SU-DHL-6 (cell line): ENCODE results near the gene MARVELD3.

Experiments
- H2AFZ ChIP-seq: fragments of 200-600 bp; sonication (generic); 2 replicates; pipeline ENCODE4 v1.6.1; 2014; ENCODE audit warnings: low read depth, mild to moderate bottlenecking, moderate library complexity, mixed read lengths, antibody characterized with exemption, low read length; ENCODE audit not compliant: severe bottlenecking
- H3F3A ChIP-seq: fragments of 200-600 bp; shearing (Covaris generic); 2 replicates; pipeline ENCODE4 v1.6.0; 2016; ENCODE audit warnings: antibody characterized with exemption, mild to moderate bottlenecking; ENCODE audit not compliant: insufficient read depth
- H3K27ac ChIP-seq: fragments of 200-600 bp; sonication (generic); 2 replicates; pipeline ENCODE4 v1.5.1; 2016; ENCODE audit warnings: low read depth, mild to moderate bottlenecking, low read length, moderate library complexity, mixed read lengths
- H3K27me3 ChIP-seq: fragments of 200-600 bp; sonication (generic), shearing (Covaris generic); 2 replicates; pipeline ENCODE4 v1.6.0; 2014; ENCODE audit warnings: mild to moderate bottlenecking, low read length
- H3K36me3 ChIP-seq: fragments of 200-600 bp; sonication (generic); 2 replicates; pipeline ENCODE4 v1.6.1; 2014; ENCODE audit warnings: mild to moderate bottlenecking, low read length, mixed read lengths
- H3K4me2 ChIP-seq: fragments of 300-600, 200-600 bp; shearing (Covaris generic), sonication (generic); 2 replicates; pipeline ENCODE4 v1.6.0; 2014; ENCODE audit warnings: low read length, low read depth, mild to moderate bottlenecking; ENCODE audit not compliant: poor library complexity, severe bottlenecking
- H3K4me3 ChIP-seq: fragments of 200-600 bp; sonication (generic); 2 replicates; pipeline ENCODE4 v1.5.1; 2014; ENCODE audit warnings: antibody characterized with exemption, low read length, mild to moderate bottlenecking, mixed read lengths; ENCODE audit not compliant: insufficient read depth, poor library complexity, severe bottlenecking
- H3K79me2 ChIP-seq: fragments of 200-600 bp; sonication (generic); 2 replicates; pipeline ENCODE4 v1.6.1; 2014; ENCODE audit warnings: mild to moderate bottlenecking, low read length, moderate library complexity; ENCODE audit not compliant: insufficient read depth
- H3K9ac ChIP-seq: fragments of 200-600 bp; sonication (generic); 2 replicates; pipeline ENCODE4 v1.7.0; 2014; ENCODE audit warnings: mild to moderate bottlenecking, low read length
- H3K9me2 ChIP-seq: fragments of 200-600 bp; sonication (generic); replicated peaks from 2 replicates; pipeline ENCODE4 v1.6.1; 2014; ENCODE audit warnings: low read length; ENCODE audit not compliant: insufficient read depth
- H3K9me3 ChIP-seq: fragments of 200-600 bp; sonication (generic); 2 replicates; pipeline ENCODE4 v1.6.1; 2014; ENCODE audit warnings: low read length, mixed read lengths; ENCODE audit not compliant: insufficient read depth
- H4K20me1 ChIP-seq: fragments of 200-600 bp; sonication (generic); 2 replicates; pipeline ENCODE4 v1.6.1; 2014; ENCODE audit warnings: low read depth, mild to moderate bottlenecking, antibody characterized with exemption, low read length, moderate library complexity, mixed read lengths
- CTCF ChIP-seq: fragments of 200-600 bp; sonication (generic); IDR thresholded peaks from one replicate; pipeline ENCODE4 v1.5.1; 2017; ENCODE audit warnings: antibody characterized with exemption, mild to moderate bottlenecking, low read length, moderate library complexity; ENCODE audit not compliant: insufficient read depth, poor library complexity, severe bottlenecking
- EZH2phosphoT487 ChIP-seq: fragments of 200-600 bp; sonication (generic), shearing (Covaris generic); conservative IDR thresholded peaks from 2 replicates; pipeline ENCODE4 v1.6.1; 2018; ENCODE audit warnings: mild to moderate bottlenecking, antibody characterized with exemption, low read length, moderate library complexity, mixed read lengths

Gene MARVELD3

GRCh38 chr16:71630808-71631207, 4.8 kb downstream of the MARVELD3 start:
- Histone ChIP-seq H3K79me2 (no peaks in the 10 kb centered on the region), H3K9me3 (no peaks in the 10 kb centered on the region), H3K4me3 (no peak overlapping the region), H2AFZ (no peak overlapping the region), H3F3A (no peaks in the 10 kb centered on the region), H3K27me3 (no peaks in the 10 kb centered on the region), H3K9ac (no peak overlapping the region), H3K36me3 (no peaks in the 10 kb centered on the region), H3K27ac (no peak overlapping the region), H3K4me2 (no peak overlapping the region), H3K9me2 (no peaks in the 10 kb centered on the region), H4K20me1 (no peaks in the 10 kb centered on the region)
- TF ChIP-seq EZH2phosphoT487 (no peak), CTCF (no peak)

- no peak overlapping the region for H3K4me3 ChIP-seq
- no peak for TF ChIP-seq EZH2phosphoT487
- TF ChIP-seq CTCF: no peak
- no peaks in the 10 kb centered on the region for H3F3A ChIP-seq
- no peak overlapping the region for H2AFZ ChIP-seq
- no peaks in the 10 kb centered on the region for H3K27me3 ChIP-seq
- no peak overlapping the region for H3K4me2 ChIP-seq
- H3K9me2 ChIP-seq: no peaks in the 10 kb centered on the region
- H3K9me3 ChIP-seq: no peaks in the 10 kb centered on the region
- no peaks in the 10 kb centered on the region for H3K36me3 ChIP-seq
- H4K20me1 ChIP-seq: no peaks in the 10 kb centered on the region
- no peak overlapping the region for H3K27ac ChIP-seq
- no peak overlapping the region for H3K9ac ChIP-seq
- no peaks in the 10 kb centered on the region for H3K79me2 ChIP-seq
Observed at GRCh38 chr16:71631776-71632175, 5.8 kb downstream of the MARVELD3 start.

- Histone ChIP-seq H3K4me2 (no peak overlapping the region), H3K79me2 (no peaks in the 10 kb centered on the region), H3F3A (no peaks in the 10 kb centered on the region), H3K9me2 (no peaks in the 10 kb centered on the region), H3K27me3 (no peaks in the 10 kb centered on the region), H3K9me3 (no peaks in the 10 kb centered on the region), H3K36me3 (no peaks in the 10 kb centered on the region), H3K27ac (no peak overlapping the region), H3K4me3 (no peak overlapping the region), H4K20me1 (no peaks in the 10 kb centered on the region), H3K9ac (no peak overlapping the region), H2AFZ (no peak overlapping the region)
- TF ChIP-seq CTCF (no peak), EZH2phosphoT487 (no peak)
Observed at GRCh38 chr16:71635632-71636031, 9.6 kb downstream of the MARVELD3 start.
